Activated T-cell treated with anti-CD3 and anti-CD28 coated beads, Interleukin-2, amount 50 U/mL, for 4 hours (primary cell): ENCODE data around the gene RAB40C. TPM values are rescaled to one million over a fixed set of nuclear protein-coding genes. Genes with fewer than 3 reads are reported as not detected.

Experiments
- ATAC-seq, 2 donors: fragments of 200-7000 bp; cut with Tn5 transposase; one replicate each; pipeline ENCODE4 v1.10.0; 2021
- DNase-seq: peaks from one replicate; pipeline ENCODE4 v3.0.0-alpha.2; 2020
- H3K27me3 Mint-ChIP-seq: one replicate; pipeline ENCODE4 v1.8.0; 2021; ENCODE audit warnings: low read depth, mixed read lengths
- H3K36me3 Mint-ChIP-seq: one replicate; pipeline ENCODE4 v1.8.0; 2022; ENCODE audit warnings: mixed read lengths; ENCODE audit not compliant: insufficient read depth
- H3K4me1 Mint-ChIP-seq: one replicate; pipeline ENCODE4 v1.8.0; 2021; ENCODE audit warnings: low read depth, mixed read lengths
- H3K4me3 Mint-ChIP-seq: one replicate; pipeline ENCODE4 v1.8.0; 2021; ENCODE audit warnings: mild to moderate bottlenecking, moderate library complexity, mixed read lengths
- H3K9me3 Mint-ChIP-seq: one replicate; pipeline ENCODE4 v1.8.0; 2021; ENCODE audit warnings: mixed read lengths
- total RNA-seq, 3 donors: library from RNA; stranded (reverse); gene quantifications; one replicate each; pipeline ENCODE4 v1.2.1, GENCODE V29; 2021

RAB40C gene
- total RNA-seq, 3 donors from 2014 or later: 13.4 to 15.7 (median 14.6) TPM

GRCh38 chr16:677316-678190, 87.7 kb downstream of the RAB40C start:
- Mint-ChIP-seq H3K36me3 (peaks cover 12% of the 10 kb centered on the region), H3K27me3 (peaks cover 11% of the 10 kb centered on the region), H3K9me3 (no peaks in the 10 kb centered on the region), H3K4me1 (peaks cover 22% of the 10 kb centered on the region), H3K4me3 (no peak overlapping the region)
- DNase-seq: no peak
- no peak for ATAC-seq

DNA sequence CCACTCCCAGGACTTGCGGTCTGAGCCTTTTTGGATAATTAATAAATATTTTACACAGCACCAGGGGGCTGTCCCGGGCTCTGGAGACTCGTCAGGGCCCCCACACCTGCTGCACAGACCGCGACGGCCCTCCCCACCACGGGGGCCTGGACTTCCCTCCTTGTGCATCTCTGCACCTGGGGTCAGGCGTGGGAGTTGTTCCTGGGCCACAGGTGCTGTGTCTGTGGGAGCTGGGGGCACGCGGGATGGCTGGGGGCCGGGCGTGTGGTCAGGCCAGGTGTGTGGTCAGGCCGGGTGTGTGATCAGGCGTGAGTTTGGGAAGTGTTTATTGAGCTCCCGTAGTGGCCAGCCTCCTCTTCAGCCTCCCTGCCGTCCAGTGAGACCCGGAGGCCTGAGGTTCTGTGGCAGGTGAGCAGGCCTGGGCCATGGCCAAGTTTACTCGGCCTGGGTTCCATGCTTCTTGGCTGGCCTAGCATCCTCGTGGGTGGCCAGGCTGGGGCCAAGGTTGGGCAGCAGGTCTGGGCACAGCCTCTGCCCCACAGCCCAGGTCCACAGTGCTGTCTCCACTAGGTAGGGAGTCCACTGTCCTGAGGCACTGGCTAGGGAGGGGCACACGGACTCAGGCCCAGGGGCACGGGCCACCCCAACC, 88.5 kb downstream of the RAB40C start:
- ATAC-seq: no peak
- DNase-seq: no peak
- Mint-ChIP-seq H3K9me3 (no peaks in the 10 kb centered on the region), H3K27me3 (peaks cover 11% of the 10 kb centered on the region), H3K36me3 (peaks cover 11% of the 10 kb centered on the region), H3K4me1 (peaks cover 23% of the 10 kb centered on the region), H3K4me3 (no peak overlapping the region)

Other genes with a start within 250 kb of the RAB40C start
- gene AXIN1, start 237.3 kb upstream of the RAB40C start, total RNA-seq: 10 to 100 TPM; 34.1 to 40.4 (median 35.4) TPM
- 100 to 1,000 TPM; 124 to 136 (median 128) TPM for gene MRPL28, start 219.5 kb upstream of the RAB40C start, total RNA-seq
- 10 to 100 TPM; 33.4 to 39.1 (median 34.0) TPM for gene PGAP6, start 208.1 kb upstream of the RAB40C start, total RNA-seq
- 10 to 100 TPM; 46.1 to 78.9 (median 52.7) TPM for gene NME4, start 192.9 kb upstream of the RAB40C start, total RNA-seq
- gene DECR2, start 188.2 kb upstream of the RAB40C start, total RNA-seq: 10 to 100 TPM; 16.9 to 19.1 (median 17.8) TPM
- 10 to 100 TPM; 28.2 to 31.3 (median 28.8) TPM for gene RAB11FIP3, start 164.4 kb upstream of the RAB40C start, total RNA-seq
- gene CAPN15, start 62.4 kb upstream of the RAB40C start, total RNA-seq: 100 to 1,000 TPM; 134 to 164 (median 153) TPM
- gene PRR35, start 29.7 kb upstream of the RAB40C start, total RNA-seq: under 1 TPM; 0.08 to 0.11 (median 0.10) TPM
- under 1 TPM; 0.13 to 0.18 (median 0.16) TPM for gene NHLRC4, start 23.1 kb upstream of the RAB40C start, total RNA-seq
- gene PIGQ, start 20.1 kb upstream of the RAB40C start, total RNA-seq: 10 to 100 TPM; 45.0 to 47.8 (median 46.1) TPM
- under 1 TPM; 0.40 to 0.71 (median 0.49) TPM for gene WFIKKN1, start 40.9 kb downstream of the RAB40C start, total RNA-seq
- gene METTL26, start 46.2 kb downstream of the RAB40C start, total RNA-seq: 100 to 1,000 TPM; 132 to 174 (median 159) TPM
- 100 to 1,000 TPM in 1 of 3 donors, 10 to 100 TPM in 2; 83.1 to 104 (median 88.2) TPM for gene MCRIP2, start 51.8 kb downstream of the RAB40C start, total RNA-seq
- gene WDR90, start 59.3 kb downstream of the RAB40C start, total RNA-seq: 100 to 1,000 TPM in 1 of 3 donors, 10 to 100 TPM in 2; 81.0 to 104 (median 87.8) TPM
- 100 to 1,000 TPM; 212 to 215 (median 212) TPM for gene RHOT2, start 78.1 kb downstream of the RAB40C start, total RNA-seq
- gene RHBDL1, start 85.6 kb downstream of the RAB40C start, total RNA-seq: under 1 TPM; 0.52 to 0.71 (median 0.53) TPM
- 100 to 1,000 TPM; 117 to 136 (median 127) TPM for gene STUB1, start 90.3 kb downstream of the RAB40C start, total RNA-seq
- gene JMJD8, start 94.3 kb downstream of the RAB40C start, total RNA-seq: 10 to 100 TPM; 77.0 to 90.4 (median 88.7) TPM
- gene WDR24, start 100.3 kb downstream of the RAB40C start, total RNA-seq: 10 to 100 TPM; 28.2 to 32.4 (median 29.1) TPM
- gene FBXL16, start 115.7 kb downstream of the RAB40C start, total RNA-seq: 1 to 10 TPM; 2.0 to 6.0 (median 4.8) TPM
- 10 to 100 TPM; 23.8 to 34.7 (median 28.2) TPM for gene METRN, start 125.1 kb downstream of the RAB40C start, total RNA-seq
- 10 to 100 TPM; 66.0 to 75.0 (median 67.8) TPM for gene ANTKMT, start 131.1 kb downstream of the RAB40C start, total RNA-seq
- gene CCDC78, start 136.4 kb downstream of the RAB40C start, total RNA-seq: 1 to 10 TPM; 5.4 to 9.1 (median 7.0) TPM
- gene HAGHL, start 137.0 kb downstream of the RAB40C start, total RNA-seq: 10 to 100 TPM in 2 of 3 donors, 1 to 10 TPM in 1; 8.8 to 13.0 (median 12.4) TPM
- gene CIAO3, start 150.9 kb downstream of the RAB40C start, total RNA-seq: 10 to 100 TPM; 30.1 to 39.5 (median 34.8) TPM
- gene MSLN, start 170.7 kb downstream of the RAB40C start, total RNA-seq: under 1 TPM in 1 of 3 donors, not detected in 2; 0.08 TPM
- 10 to 100 TPM; 72.3 to 99.0 (median 75.1) TPM for gene RPUSD1, start 198.3 kb downstream of the RAB40C start, total RNA-seq
- 100 to 1,000 TPM; 138 to 171 (median 161) TPM for gene CHTF18, start 198.6 kb downstream of the RAB40C start, total RNA-seq
- gene GNG13, start 210.7 kb downstream of the RAB40C start, total RNA-seq: not detected